Tibial nerve (tissue), 4 donors: Measurements from ENCODE around the gene GBX1. TPM values are rescaled to one million over a fixed set of nuclear protein-coding genes. Genes with fewer than 3 reads are reported as not detected.

Experiments used
- DNase-seq, 2 donors: peaks; one replicate each; pipeline ENCODE4 v3.0.0-alpha.2; 2019; ENCODE audit warnings: low spot score in 2 of 2
- H3K27ac ChIP-seq, 4 donors: fragments of 200-600 bp; sonication (generic) in 3 of 4; one replicate each; pipeline ENCODE4 v1.5.1; 2017 to 2019; ENCODE audit warnings: mild to moderate bottlenecking in 1 of 4
- H3K27me3 ChIP-seq, 2 donors: fragments of 200-600 bp; sonication (generic) in 1 of 2; one replicate each; pipeline versions ENCODE4 v1.5.1 to v1.6.0; 2017 to 2019
- H3K36me3 ChIP-seq, 3 donors: fragments of 200-600 bp; sonication (generic); one replicate each; pipeline ENCODE4 v1.5.1; 2018 to 2019
- H3K4me1 ChIP-seq, 4 donors: fragments of 200-600 bp; sonication (generic) in 3 of 4; one replicate each; pipeline ENCODE4 v1.5.1; 2017 to 2019
- H3K4me3 ChIP-seq, 4 donors: fragments of 200-600 bp; sonication (generic) in 3 of 4; one replicate each; pipeline ENCODE4 v1.5.1; 2017 to 2019; ENCODE audit warnings: mild to moderate bottlenecking in 1 of 4, moderate library complexity in 1 of 4
- H3K9me3 ChIP-seq, 4 donors: fragments of 200-600 bp; sonication (generic) in 3 of 4; one replicate each; pipeline ENCODE4 v1.5.1; 2017 to 2019
- EP300 ChIP-seq, 2 donors: sonication (generic); formaldehyde crosslinking; IDR thresholded peaks; one replicate each; pipeline ENCODE4 v1.6.1; 2017; ENCODE audit warnings: antibody characterized with exemption in 2 of 2, mild to moderate bottlenecking in 1 of 2
- POLR2A ChIP-seq, 2 donors: fragments of 450-650 bp; IDR thresholded peaks; one replicate each; pipeline ENCODE4 v1.6.1; 2017; ENCODE audit warnings: antibody characterized with exemption in 2 of 2, mild to moderate bottlenecking in 2 of 2, moderate library complexity in 2 of 2
- WGBS, 2 donors: methylation state at CpG; one replicate each; pipeline ENCODE4 v1.1.5; 2018; 5-methylcytosine and 5-hydroxymethylcytosine counted together
- total RNA-seq, 4 donors: library from RNA; depleted of rRNA; stranded (reverse); fragments of >200 nt; gene quantifications; one replicate each; pipeline ENCODE4 v1.1.0, GENCODE V29; 2016
- TF ChIP-seq, protein P1 (sequence below), 5 experiments: fragments of 200-600 bp in 3 of 5; fragments of 450-650 bp in 2 of 5; sonication (generic) in 3 of 5; IDR thresholded peaks; one replicate each; pipeline ENCODE4 v1.5.1; 2016 to 2019; ENCODE audit warnings: antibody characterized with exemption in 5 of 5, mild to moderate bottlenecking in 3 of 5, moderate library complexity in 2 of 5

GBX1 gene
- total RNA-seq, 4 donors from 2014 or later, result not detected

DNA sequence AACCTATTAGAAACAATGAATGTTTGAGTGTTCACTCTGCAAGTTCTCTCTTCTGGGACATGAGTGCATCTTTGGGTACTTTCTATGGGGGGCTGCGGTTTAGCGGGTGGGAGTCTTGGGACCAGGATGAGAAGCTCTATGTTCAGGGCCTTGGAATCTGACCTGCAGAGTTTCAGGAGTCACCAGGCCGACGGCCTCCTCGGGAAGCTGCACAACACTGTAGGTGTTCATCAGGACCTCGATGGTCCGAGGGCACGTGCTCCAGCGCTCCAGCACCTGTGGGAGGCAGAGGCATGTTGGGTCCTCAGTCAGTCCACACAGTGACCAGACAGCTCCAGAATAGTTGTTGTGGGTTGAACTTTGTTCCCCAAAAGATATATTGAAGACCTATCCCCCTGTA is 8.9 kb upstream of the GBX1 start:
- no peak for DNase-seq
- Histone ChIP-seq H3K4me3 (no peak overlapping the region), H3K27ac (no peak overlapping the region), H3K9me3 (no peaks in the 10 kb centered on the region), H3K36me3 (no peaks in the 10 kb centered on the region), H3K4me1 (peaks cover 0 to 3% (median 0%) of the 10 kb centered on the region in 4 donors), H3K27me3 (peaks cover 0 to 63% of the 10 kb centered on the region in 2 donors)
- 87 to 88% methylated on average over 9 of the region's 9 CpGs for WGBS, 2 donors
- TF ChIP-seq, protein P1, sequence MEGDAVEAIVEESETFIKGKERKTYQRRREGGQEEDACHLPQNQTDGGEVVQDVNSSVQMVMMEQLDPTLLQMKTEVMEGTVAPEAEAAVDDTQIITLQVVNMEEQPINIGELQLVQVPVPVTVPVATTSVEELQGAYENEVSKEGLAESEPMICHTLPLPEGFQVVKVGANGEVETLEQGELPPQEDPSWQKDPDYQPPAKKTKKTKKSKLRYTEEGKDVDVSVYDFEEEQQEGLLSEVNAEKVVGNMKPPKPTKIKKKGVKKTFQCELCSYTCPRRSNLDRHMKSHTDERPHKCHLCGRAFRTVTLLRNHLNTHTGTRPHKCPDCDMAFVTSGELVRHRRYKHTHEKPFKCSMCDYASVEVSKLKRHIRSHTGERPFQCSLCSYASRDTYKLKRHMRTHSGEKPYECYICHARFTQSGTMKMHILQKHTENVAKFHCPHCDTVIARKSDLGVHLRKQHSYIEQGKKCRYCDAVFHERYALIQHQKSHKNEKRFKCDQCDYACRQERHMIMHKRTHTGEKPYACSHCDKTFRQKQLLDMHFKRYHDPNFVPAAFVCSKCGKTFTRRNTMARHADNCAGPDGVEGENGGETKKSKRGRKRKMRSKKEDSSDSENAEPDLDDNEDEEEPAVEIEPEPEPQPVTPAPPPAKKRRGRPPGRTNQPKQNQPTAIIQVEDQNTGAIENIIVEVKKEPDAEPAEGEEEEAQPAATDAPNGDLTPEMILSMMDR (IDR thresholded peaks at IDR 0.05), result no peak
- TF ChIP-seq POLR2A (IDR thresholded peaks at IDR 0.05), result no peak
- no peak for TF ChIP-seq EP300 (IDR thresholded peaks at IDR 0.05)

DNA sequence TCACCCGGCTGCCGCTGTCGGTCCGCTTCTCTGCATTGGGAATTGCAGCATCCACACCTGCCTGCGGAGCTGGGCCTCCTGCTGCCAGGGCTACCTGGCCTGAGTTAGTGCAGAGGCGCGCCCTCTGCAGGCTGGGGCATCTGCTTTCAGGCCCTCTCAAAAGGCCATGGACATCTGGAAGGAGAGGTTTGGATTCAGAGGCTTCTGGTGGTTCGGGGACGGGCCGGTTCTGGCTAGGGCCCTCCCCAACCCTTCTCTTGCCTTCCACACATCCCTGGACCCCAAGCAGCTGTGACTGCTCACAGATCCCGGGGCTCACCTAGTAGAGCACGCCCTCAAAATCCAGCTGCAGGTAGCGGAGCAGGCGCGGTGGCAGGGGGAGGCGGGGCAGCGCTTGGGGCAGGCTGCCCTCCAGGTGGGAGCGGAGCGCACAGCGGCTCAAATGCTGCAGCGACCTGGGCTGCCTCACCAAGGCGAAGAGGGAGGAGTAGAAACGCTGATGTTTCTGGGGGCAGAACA is 8.4 kb upstream of the GBX1 start:
- 72 to 79% methylated on average over 16 to 19 of the region's 23 CpGs for whole genome bisulfite sequencing, 2 donors
- H3K27me3 ChIP-seq, result peaks cover 0 to 59% of the 10 kb centered on the region in 2 donors
- TF ChIP-seq EP300 (IDR thresholded peaks at IDR 0.05) (no peak), POLR2A (IDR thresholded peaks at IDR 0.05) (no peak)
- TF ChIP-seq, protein P1 (IDR thresholded peaks at IDR 0.05), result no peak

DNA sequence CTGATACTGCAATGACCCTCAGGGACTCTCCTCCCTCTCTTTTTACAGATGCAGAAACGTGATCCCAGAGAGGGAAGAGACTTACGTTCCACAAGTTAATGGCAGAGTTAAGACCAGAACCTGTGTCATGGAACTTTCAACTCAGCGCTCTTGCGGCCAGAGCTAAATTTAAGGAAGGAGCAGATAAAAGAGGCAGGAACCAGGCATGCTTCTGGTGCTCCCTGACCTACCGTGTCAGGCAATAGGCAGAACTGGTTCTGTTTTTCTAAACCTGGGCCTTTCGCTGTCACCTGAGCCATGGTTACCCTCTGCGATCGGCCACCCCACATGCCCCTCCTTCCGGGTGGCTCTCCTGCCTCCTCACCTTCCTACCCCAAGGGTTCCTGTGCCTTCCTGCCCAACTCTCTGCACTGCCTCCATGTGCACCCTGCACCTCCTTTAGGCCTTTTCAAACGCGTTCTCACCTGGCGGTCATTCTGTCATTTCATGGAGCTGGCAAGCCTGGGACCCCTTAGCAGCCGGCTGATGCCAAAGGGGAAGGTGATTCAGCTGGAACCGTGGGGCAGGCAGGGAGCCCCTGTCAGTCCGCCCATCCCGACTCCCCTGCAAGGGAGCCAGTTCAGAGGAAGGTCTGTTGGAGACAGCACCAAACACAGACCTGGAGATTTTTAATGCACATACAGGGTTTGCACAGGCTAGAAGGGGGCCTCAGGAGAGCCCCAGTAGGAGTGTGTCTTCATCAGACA is 7.7 kb upstream of the GBX1 start:
- Histone ChIP-seq H3K27me3 (peaks cover 0 to 64% of the 10 kb centered on the region in 2 donors), H3K9me3 (no peaks in the 10 kb centered on the region), H3K4me3 (no peak overlapping the region), H3K4me1 (peaks cover 0 to 3% (median 0%) of the 10 kb centered on the region in 4 donors), H3K27ac (no peak overlapping the region), H3K36me3 (no peaks in the 10 kb centered on the region)
- WGBS, 2 donors, result 75 to 86% methylated on average over 13 to 16 of the region's 16 CpGs
- DNase-seq, result no peak
- TF ChIP-seq EP300 (IDR thresholded peaks at IDR 0.05) (no peak), POLR2A (IDR thresholded peaks at IDR 0.05) (no peak)
- TF ChIP-seq, protein P1 (IDR thresholded peaks at IDR 0.05), result no peak

More for the DNA sequence above, 8.4 kb upstream of the GBX1 start:
- no peak overlapping the region for H3K27ac ChIP-seq
- H3K36me3 ChIP-seq, result no peaks in the 10 kb centered on the region
- H3K4me1 ChIP-seq, result peaks cover 0 to 3% (median 0%) of the 10 kb centered on the region in 4 donors
- no peak overlapping the region for H3K4me3 ChIP-seq
- no peaks in the 10 kb centered on the region for H3K9me3 ChIP-seq
- DNase-seq, result no peak

- Histone ChIP-seq H3K4me1 (peaks cover 0 to 3% (median 0%) of the 10 kb centered on the region in 4 donors), H3K36me3 (no peaks in the 10 kb centered on the region), H3K27ac (no peak overlapping the region), H3K9me3 (no peaks in the 10 kb centered on the region), H3K27me3 (peaks cover 0 to 72% of the 10 kb centered on the region in 2 donors), H3K4me3 (no peak overlapping the region)
- DNase-seq, result no peak
- WGBS, 2 donors, result 59 to 71% methylated on average over 56 to 69 of the region's 77 CpGs
- TF ChIP-seq, protein P1 (IDR thresholded peaks at IDR 0.05), result no peak
- no peak for TF ChIP-seq POLR2A (IDR thresholded peaks at IDR 0.05)
- no peak for TF ChIP-seq EP300 (IDR thresholded peaks at IDR 0.05)
Measured at GRCh38 chr7:151174246-151175046, 7.0 kb upstream of the GBX1 start.
